Liver (tissue), 9 donors: Measurements from ENCODE around the gene FAM9C. TPM values are rescaled to one million over a fixed set of nuclear protein-coding genes. Genes with fewer than 3 reads are reported as not detected.
A peak's percentile ranks its signal among the peaks of the same experiment; 100 is the strongest.

Experiments
- DNase-seq: peaks from one replicate; pipeline ENCODE4 v3.0.0-alpha.2; 2017; ENCODE audit warnings: low spot score
- H3K27ac ChIP-seq, 2 donors: one replicate each; pipeline ENCODE4 v1.7.0; 2013; ENCODE audit warnings: inconsistent platforms in 2 of 2, low read length in 2 of 2, control low read depth in 1 of 2, low read depth in 1 of 2, mild to moderate bottlenecking in 1 of 2
- H3K27me3 ChIP-seq, 4 donors: one replicate each; pipeline versions ENCODE4 v1.6.1 to v1.7.0; 2013; ENCODE audit warnings: low read length in 3 of 4, inconsistent platforms in 1 of 4, mild to moderate bottlenecking in 1 of 4, moderate library complexity in 1 of 4; ENCODE audit not compliant: control insufficient read depth in 4 of 4, insufficient read depth in 4 of 4
- H3K36me3 ChIP-seq, 4 donors: one replicate each; pipeline versions ENCODE4 v1.6.1 to v1.7.0; 2013; ENCODE audit warnings: low read length in 3 of 4, mild to moderate bottlenecking in 3 of 4, low read depth in 1 of 4, moderate library complexity in 1 of 4; ENCODE audit not compliant: control insufficient read depth in 4 of 4, insufficient read depth in 3 of 4
- H3K4me1 ChIP-seq, 4 donors: one replicate each; pipeline versions ENCODE4 v1.6.1 to v1.7.0; 2013; ENCODE audit warnings: low read length in 3 of 4, mild to moderate bottlenecking in 3 of 4, moderate library complexity in 1 of 4; ENCODE audit not compliant: control insufficient read depth in 4 of 4, insufficient read depth in 4 of 4
- H3K4me3 ChIP-seq, 3 donors: one replicate each; pipeline versions ENCODE4 v1.6.1 to v1.7.0; 2013; ENCODE audit warnings: low read length in 3 of 3, control low read depth in 1 of 3, low read depth in 1 of 3, mild to moderate bottlenecking in 1 of 3
- H3K9ac ChIP-seq, 2 donors: one replicate each; pipeline ENCODE4 v1.7.0; 2013; ENCODE audit warnings: low read length in 2 of 2, mild to moderate bottlenecking in 2 of 2, moderate library complexity in 2 of 2, control low read depth in 1 of 2, low read depth in 1 of 2
- H3K9me3 ChIP-seq, 4 donors: one replicate each; pipeline versions ENCODE4 v1.6.1 to v1.7.0; 2013; ENCODE audit warnings: low read length in 3 of 4; ENCODE audit not compliant: control insufficient read depth in 4 of 4
- ATF3 ChIP-seq: IDR thresholded peaks from 2 replicates; pipeline ENCODE4 v1.6.1; 2016; ENCODE audit warnings: antibody characterized with exemption
- CTCF ChIP-seq: fragments of 150-350 bp; IDR thresholded peaks from 2 replicates; pipeline ENCODE4 v1.5.1; 2017; ENCODE audit warnings: improper control_type of control experiment, low read depth, low read length; ENCODE audit not compliant: missing input control
- EGR1 ChIP-seq, 2 donors: IDR thresholded peaks; 2 replicates each; pipeline ENCODE4 v1.6.1; 2016 to 2018; ENCODE audit warnings: antibody characterized with exemption in 2 of 2, low read depth in 2 of 2
- FOXA1 ChIP-seq: IDR thresholded peaks from 2 replicates; pipeline ENCODE4 v1.6.1; 2016; ENCODE audit warnings: antibody characterized with exemption
- FOXA2 ChIP-seq: IDR thresholded peaks from 2 replicates; pipeline ENCODE4 v1.6.1; 2016; ENCODE audit warnings: antibody characterized with exemption
- GABPA ChIP-seq, 2 donors: IDR thresholded peaks in 1 of 2; conservative IDR thresholded peaks in 1 of 2; 2 replicates each; pipeline ENCODE4 v1.6.1; 2016; ENCODE audit warnings: antibody characterized with exemption in 2 of 2, mild to moderate bottlenecking in 1 of 2, moderate library complexity in 1 of 2
- HNF4A ChIP-seq, 2 donors: conservative IDR thresholded peaks; 2 replicates each; pipeline ENCODE4 v1.6.1; 2016; ENCODE audit warnings: antibody characterized with exemption in 2 of 2, mild to moderate bottlenecking in 2 of 2
- HNF4G ChIP-seq: IDR thresholded peaks from 2 replicates; pipeline ENCODE4 v1.6.1; 2016; ENCODE audit warnings: antibody characterized with exemption
- JUND ChIP-seq, 2 donors: IDR thresholded peaks; 2 replicates each; pipeline ENCODE4 v1.6.1; 2016; ENCODE audit warnings: antibody characterized with exemption in 2 of 2
- MAX ChIP-seq: IDR thresholded peaks from 2 replicates; pipeline ENCODE4 v1.6.1; 2016; ENCODE audit warnings: antibody characterized with exemption
- NR2F2 ChIP-seq: IDR thresholded peaks from 2 replicates; pipeline ENCODE4 v1.6.1; 2016; ENCODE audit warnings: antibody characterized with exemption
- RAD21 ChIP-seq, 2 donors: IDR thresholded peaks; 2 replicates each; pipeline ENCODE4 v1.6.1; 2016; ENCODE audit warnings: antibody characterized with exemption in 2 of 2, mild to moderate bottlenecking in 2 of 2
- REST ChIP-seq: IDR thresholded peaks from 2 replicates; pipeline ENCODE4 v1.6.1; 2016; ENCODE audit warnings: antibody characterized with exemption, mild to moderate bottlenecking
- RXRA ChIP-seq, 2 donors: IDR thresholded peaks; 2 replicates each; pipeline ENCODE4 v1.6.1; 2017 to 2018; ENCODE audit warnings: antibody characterized with exemption in 2 of 2, mild to moderate bottlenecking in 1 of 2
- SP1 ChIP-seq: IDR thresholded peaks from 2 replicates; pipeline ENCODE4 v1.6.1; 2018; ENCODE audit warnings: antibody characterized with exemption, mild to moderate bottlenecking
- TAF1 ChIP-seq: conservative IDR thresholded peaks from 2 replicates; pipeline ENCODE4 v1.6.1; 2016; ENCODE audit warnings: antibody characterized with exemption, mild to moderate bottlenecking
- YY1 ChIP-seq: IDR thresholded peaks from 2 replicates; pipeline ENCODE4 v1.6.1; 2016; ENCODE audit warnings: antibody characterized with exemption, mild to moderate bottlenecking
- ZBTB33 ChIP-seq: IDR thresholded peaks from 2 replicates; pipeline ENCODE4 v1.6.1; 2016; ENCODE audit warnings: antibody characterized with exemption
- WGBS: extraction: QIAGEN DNeasy Blood & Tissue Kit; methylation state at CpG from one replicate; pipeline ENCODE4 v1.1.7; 2013; 5-methylcytosine and 5-hydroxymethylcytosine counted together
- polyA plus RNA-seq, 2 donors: library from polyadenylated mRNA; stranded (reverse) in 1 of 2; unstranded in 1 of 2; fragments of 200-250 nt in 1 of 2; fragments of >200 nt in 1 of 2; fragmentation: Nextera tagmentation in 1 of 2; extraction: Ambion mirVana in 1 of 2; gene quantifications; one replicate each; pipeline versions ENCODE4 v1.2.1 to v1.2.3, GENCODE V29; 2013 to 2015
- total RNA-seq, 2 donors: library from RNA; depleted of rRNA; stranded (reverse); fragments of >200 nt; gene quantifications; one replicate each; pipeline ENCODE4 v1.2.3, GENCODE V29; 2014
- donor health status: healthy.
- donor health status: healthy.
- donor health status: healthy.
- donor health status: healthy.
- donor health status: healthy.

FAM9C gene
- total and polyA plus RNA-seq, 4 donors, result not detected

GRCh38 chrX:13086076-13086475 lies 41.7 kb upstream of the FAM9C start:
- no peak overlapping the region for H3K9ac ChIP-seq
- H3K4me1 ChIP-seq, result peaks cover 0 to 7% (median 0%) of the 10 kb centered on the region in 4 donors
- no peaks in the 10 kb centered on the region for H3K27me3 ChIP-seq
- 81% methylated on average over 2 of the region's 2 CpGs for WGBS
- H3K4me3 ChIP-seq, result no peak overlapping the region
- peak overlapping the region in 1 of 2 donors; percentile 3 for H3K27ac ChIP-seq
- no peaks in the 10 kb centered on the region for H3K36me3 ChIP-seq
- no peaks in the 10 kb centered on the region for H3K9me3 ChIP-seq
- no peak for TF ChIP-seq MAX
- TF ChIP-seq RXRA (IDR thresholded peaks at IDR 0.05), result no peak
- no peak for TF ChIP-seq FOXA2
- no peak for TF ChIP-seq JUND (IDR thresholded peaks at IDR 0.05)
- TF ChIP-seq ZBTB33, result no peak
- DNase-seq, result no peak

GRCh38 chrX:13085526-13085925 lies 41.1 kb upstream of the FAM9C start:
- Histone ChIP-seq H3K27ac (no peak overlapping the region), H3K4me1 (peaks cover 0 to 5% (median 0%) of the 10 kb centered on the region in 4 donors), H3K4me3 (no peak overlapping the region), H3K9me3 (no peaks in the 10 kb centered on the region), H3K9ac (no peak overlapping the region), H3K27me3 (no peaks in the 10 kb centered on the region), H3K36me3 (no peaks in the 10 kb centered on the region)
- no peak for TF ChIP-seq HNF4A (conservative IDR thresholded peaks at IDR 0.05)
- TF ChIP-seq YY1, result no peak
- TF ChIP-seq REST, result no peak
- no peak for TF ChIP-seq CTCF
- TF ChIP-seq FOXA2, result no peak
- no peak for TF ChIP-seq JUND (IDR thresholded peaks at IDR 0.05)
- no peak for TF ChIP-seq RXRA (IDR thresholded peaks at IDR 0.05)
- TF ChIP-seq GABPA (IDR thresholded peaks at IDR 0.05 in 1 of 2, conservative IDR thresholded peaks at IDR 0.05 in 1 of 2), result no peak
- TF ChIP-seq FOXA1, result no peak
- TF ChIP-seq ZBTB33, result no peak
- TF ChIP-seq HNF4G, result no peak
- no peak for TF ChIP-seq SP1
- TF ChIP-seq EGR1 (IDR thresholded peaks at IDR 0.05; ENCODE audit: low read depth in 2 of 2), result no peak
- TF ChIP-seq TAF1, result no peak
- no peak for TF ChIP-seq ATF3
- no peak for TF ChIP-seq NR2F2
- TF ChIP-seq MAX, result no peak
- no peak for TF ChIP-seq RAD21 (IDR thresholded peaks at IDR 0.05)
- DNase-seq, result no peak
- WGBS, result 67% methylated on average over 5 of the region's 5 CpGs
